Measurements from ENCODE around the gene SELENOK.

SELENOK gene

GRCh38 chr3:53881691-53882593 lies 9.7 kb downstream of the SELENOK start, which contains the start of gene ACTR8:
TSS of gene ACTR8 (minus strand) at chr3:53882152. CDS start at chr3:53882101, 51 bp downstream.
- peak; percentile 81 for DNase-seq

GRCh38 chr3:53880396-53881345 lies 11.0 kb downstream of the SELENOK start:
- DNase-seq = no peak

- DNase-seq = no peak
Measured at GRCh38 chr3:53865732-53866499, 25.7 kb downstream of the SELENOK start.

- no peak for DNase-seq
Measured at GRCh38 chr3:53863145-53863544, 28.5 kb downstream of the SELENOK start.

- DNase-seq = no peak
Measured at GRCh38 chr3:53862241-53862640, 29.4 kb downstream of the SELENOK start.

- no peak for DNase-seq
Measured at GRCh38 chr3:53860196-53860595, 31.5 kb downstream of the SELENOK start.

- no peak for DNase-seq
Measured at GRCh38 chr3:53859178-53859577, 32.5 kb downstream of the SELENOK start.

- no peak for DNase-seq
Measured at GRCh38 chr3:53858096-53858741, 33.4 kb downstream of the SELENOK start.

GRCh38 chr3:53856964-53857363 lies 34.7 kb downstream of the SELENOK start:
- no peak for DNase-seq

- no peak for DNase-seq
Measured at GRCh38 chr3:53850895-53851294, 40.8 kb downstream of the SELENOK start.

GRCh38 chr3:53849916-53850315 lies 41.7 kb downstream of the SELENOK start:
- DNase-seq = no peak

- DNase-seq = no peak
Measured at GRCh38 chr3:53846851-53847155, 44.9 kb downstream of the SELENOK start.

- no peak for DNase-seq
Measured at GRCh38 chr3:53846134-53846850, 45.4 kb downstream of the SELENOK start, which contains the start of the genes CHDH and IL17RB. TSS of gene CHDH (minus strand) at chr3:53846419. CDS start at chr3:53824008, 22,411 bp downstream. TSS of gene IL17RB (plus strand) at chr3:53846568. CDS start at chr3:53846589, 21 bp downstream.

- DNase-seq = no peak
Measured at GRCh38 chr3:53845881-53846133, 45.9 kb downstream of the SELENOK start.

- DNase-seq = no peak
Measured at GRCh38 chr3:53845103-53845880, 46.4 kb downstream of the SELENOK start.

- DNase-seq = no peak
Measured at GRCh38 chr3:53844262-53845102, 47.2 kb downstream of the SELENOK start.

- no peak for DNase-seq
Measured at GRCh38 chr3:53843195-53844177, 48.2 kb downstream of the SELENOK start.

- no peak for DNase-seq
Measured at GRCh38 chr3:53842436-53843194, 49.0 kb downstream of the SELENOK start.
